SK-N-MC (cell line): Measurements from ENCODE around the gene YEATS4.
"Not testable (repeated sequence)": the region's sequence is repeated elsewhere in the genome, so short reads cannot be mapped to it uniquely, and the experiment has no call there.

Experiments used
- DNase-seq: peaks from one replicate; pipeline ENCODE4 v3.0.0-alpha.2; 2011; ENCODE audit warnings: low read depth, low spot score
- H3K27ac ChIP-seq: fragments of 200-600 bp; sonication (generic); 2 replicates; pipeline ENCODE4 v1.5.1; 2016; ENCODE audit warnings: mixed run types
- H3K36me3 ChIP-seq: fragments of 200-600 bp; sonication (generic); 2 replicates; pipeline ENCODE4 v1.6.1; 2017; ENCODE audit warnings: antibody characterized with exemption, low read length, mixed read lengths; ENCODE audit not compliant: insufficient read depth
- H3K4me3 ChIP-seq: fragments of 200-600 bp; sonication (generic); 2 replicates; pipeline ENCODE4 v1.5.1; 2016
- H3K9ac ChIP-seq: fragments of 200-600 bp; sonication (generic); 2 replicates; pipeline ENCODE4 v1.8.0; 2017; ENCODE audit warnings: mixed run types, mixed read lengths; ENCODE audit not compliant: insufficient read length
- H3K9me3 ChIP-seq: fragments of 200-600 bp; sonication (generic); 2 replicates; pipeline ENCODE4 v1.6.1; 2017; ENCODE audit warnings: low read depth, mild to moderate bottlenecking, antibody characterized with exemption, low read length, moderate library complexity, mixed read lengths
- EZH2 ChIP-seq: fragments of 200-600 bp; sonication (generic); IDR thresholded peaks from one replicate; pipeline ENCODE4 v1.6.1; 2017; ENCODE audit warnings: antibody characterized with exemption
- FOXP2 ChIP-seq: optimal IDR thresholded peaks from 2 replicates; pipeline ENCODE3; 2011; ENCODE audit warnings: mild to moderate bottlenecking, moderate library complexity; ENCODE audit not compliant: insufficient read depth; ENCODE audit errors: extremely low read length, control extremely low read depth
- POLR2AphosphoS5 ChIP-seq: IDR thresholded peaks from 2 replicates; pipeline ENCODE4 v1.6.1; 2012; ENCODE audit warnings: mild to moderate bottlenecking, low read depth, low read length, borderline replicate concordance

Gene YEATS4

GRCh38 chr12:69359531-69360347 lies at the start of gene YEATS4:
TSS of gene YEATS4 (plus strand) at chr12:69359743. CDS start at chr12:69359973, 230 bp downstream.
- Histone ChIP-seq H3K27ac (peak within 1 kb of the TSS; percentile 93), H3K9me3 (no peaks in the 10 kb centered on the region), H3K36me3 (peaks cover 27% of the 10 kb centered on the region), H3K4me3 (peak within 1 kb of the TSS; percentile 88), H3K9ac (peak within 1 kb of the TSS; percentile 97)
- no peak for TF ChIP-seq EZH2
- peak; percentile 64 for TF ChIP-seq FOXP2
- peak; percentile 90 for TF ChIP-seq POLR2AphosphoS5
- DNase-seq: peak; percentile 68

- H3K27ac ChIP-seq: no peak overlapping the region
- H3K4me3 ChIP-seq: no peak overlapping the region
- no peak overlapping the region for H3K9ac ChIP-seq
- TF ChIP-seq FOXP2 (no peak), POLR2AphosphoS5 (no peak), EZH2 (no peak)
- no peaks in the 10 kb centered on the region for H3K9me3 ChIP-seq
- no peak for DNase-seq
- no peaks in the 10 kb centered on the region for H3K36me3 ChIP-seq
These were observed 46.3 kb upstream of the YEATS4 start for GRCh38 chr12:69313209-69313608.

- not testable (repeated sequence) for H3K36me3 ChIP-seq, H3K27ac ChIP-seq, H3K4me3 ChIP-seq, H3K9me3 ChIP-seq, DNase-seq, H3K9ac ChIP-seq
These were observed 42.8 kb upstream of the YEATS4 start for GRCh38 chr12:69316784-69317183.

GRCh38 chr12:69317233-69317632 lies 42.3 kb upstream of the YEATS4 start:
- not testable (repeated sequence) for H3K9ac ChIP-seq, H3K27ac ChIP-seq, H3K9me3 ChIP-seq, H3K36me3 ChIP-seq, H3K4me3 ChIP-seq, DNase-seq

- Histone ChIP-seq H3K9ac (no peak overlapping the region), H3K27ac (no peak overlapping the region), H3K4me3 (no peak overlapping the region), H3K9me3 (no peaks in the 10 kb centered on the region), H3K36me3 (no peaks in the 10 kb centered on the region)
- no peak for DNase-seq
- TF ChIP-seq EZH2: no peak
- TF ChIP-seq POLR2AphosphoS5: no peak
- TF ChIP-seq FOXP2: no peak
These were observed 41.3 kb upstream of the YEATS4 start for GRCh38 chr12:69318225-69318624.

GRCh38 chr12:69321351-69321750 lies 38.2 kb upstream of the YEATS4 start:
- Histone ChIP-seq H3K36me3 (no peaks in the 10 kb centered on the region), H3K4me3 (no peak overlapping the region), H3K9ac (no peak overlapping the region), H3K27ac (no peak overlapping the region), H3K9me3 (no peaks in the 10 kb centered on the region)
- DNase-seq: no peak
- TF ChIP-seq POLR2AphosphoS5 (no peak), EZH2 (no peak), FOXP2 (no peak)

GRCh38 chr12:69324797-69325466 lies 34.6 kb upstream of the YEATS4 start:
- Histone ChIP-seq H3K9me3 (no peaks in the 10 kb centered on the region), H3K27ac (no peak overlapping the region), H3K9ac (no peak overlapping the region), H3K36me3 (no peaks in the 10 kb centered on the region), H3K4me3 (no peak overlapping the region)
- no peak for DNase-seq
- TF ChIP-seq POLR2AphosphoS5 (no peak), FOXP2 (no peak), EZH2 (no peak)

GRCh38 chr12:69328426-69328825 lies 31.1 kb upstream of the YEATS4 start:
- no peak overlapping the region for H3K27ac ChIP-seq
- DNase-seq: no peak
- H3K4me3 ChIP-seq: no peak overlapping the region
- H3K9me3 ChIP-seq: no peaks in the 10 kb centered on the region
- no peak overlapping the region for H3K9ac ChIP-seq
- no peak for TF ChIP-seq FOXP2
- TF ChIP-seq EZH2: no peak
- no peak for TF ChIP-seq POLR2AphosphoS5
- H3K36me3 ChIP-seq: no peaks in the 10 kb centered on the region
